Lower leg skin (tissue), 3 donors: Measurements from ENCODE around the gene MYOZ1.

ENCODE experiments used
- CTCF ChIP-seq, 3 donors: fragments of 450-650 bp; IDR thresholded peaks; one replicate each; pipeline ENCODE4 v1.5.1; 2016; ENCODE audit warnings: antibody characterized with exemption in 3 of 3, mild to moderate bottlenecking in 3 of 3, moderate library complexity in 2 of 3
- POLR2A ChIP-seq, 2 donors: fragments of 450-650 bp; IDR thresholded peaks; one replicate each; pipeline ENCODE4 v1.6.1; 2016 to 2017; ENCODE audit warnings: antibody characterized with exemption in 2 of 2, mild to moderate bottlenecking in 1 of 2, moderate library complexity in 1 of 2

DNA sequence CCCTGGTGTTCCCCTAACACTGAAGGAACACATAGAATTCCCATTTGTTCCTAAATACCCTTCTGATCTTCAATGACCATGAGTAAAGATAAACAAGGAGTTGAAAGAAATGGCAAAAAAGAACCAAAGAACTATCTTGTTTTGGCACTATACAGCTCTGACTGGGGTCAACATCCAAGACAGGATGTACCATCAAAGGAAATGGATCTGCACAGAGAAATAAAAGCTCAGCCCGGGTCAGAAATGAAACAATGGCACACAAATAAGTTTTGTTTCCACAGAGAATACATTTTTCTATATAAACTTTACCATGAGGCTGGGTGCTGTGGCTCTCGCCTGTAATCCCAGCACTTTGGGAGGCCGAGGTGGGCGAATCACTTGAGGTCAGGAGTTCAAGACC is 32.2 kb downstream of the MYOZ1 start:
- TF ChIP-seq CTCF (IDR thresholded peaks at IDR 0.05) (no peak), POLR2A (IDR thresholded peaks at IDR 0.05) (no peak)
